GM21423 (cell line): ENCODE measurements around the gene PSMA1.
A peak's percentile ranks its signal among the peaks of the same experiment; 100 is the strongest.
"Not testable (repeated sequence)": the region's sequence is repeated elsewhere in the genome, so short reads cannot be mapped to it uniquely, and the experiment has no call there.

Experiments used
- ATAC-seq: cut with Tn5 transposase; IDR thresholded peaks from one replicate; pipeline ENCODE4 v1.9.1; 2021; ENCODE audit warnings: mild to moderate bottlenecking, moderate library complexity; ENCODE audit not compliant: unreplicated experiment

Gene PSMA1

GRCh38 chr11:14519917-14520746, at the start of gene PSMA1:
TSS of gene PSMA1 (minus strand) at chr11:14520386. CDS start at chr11:14520299, 87 bp downstream.
- peak; percentile 92 for ATAC-seq

- ATAC-seq: not testable (repeated sequence)
Observed at GRCh38 chr11:14569516-14569915, 49.3 kb upstream of the PSMA1 start.

- no peak for ATAC-seq
Observed at GRCh38 chr11:14567064-14567651, 47.0 kb upstream of the PSMA1 start.

GRCh38 chr11:14566331-14567063, 46.3 kb upstream of the PSMA1 start:
- no peak for ATAC-seq

GRCh38 chr11:14565845-14566244, 45.7 kb upstream of the PSMA1 start:
- no peak for ATAC-seq

DNA sequence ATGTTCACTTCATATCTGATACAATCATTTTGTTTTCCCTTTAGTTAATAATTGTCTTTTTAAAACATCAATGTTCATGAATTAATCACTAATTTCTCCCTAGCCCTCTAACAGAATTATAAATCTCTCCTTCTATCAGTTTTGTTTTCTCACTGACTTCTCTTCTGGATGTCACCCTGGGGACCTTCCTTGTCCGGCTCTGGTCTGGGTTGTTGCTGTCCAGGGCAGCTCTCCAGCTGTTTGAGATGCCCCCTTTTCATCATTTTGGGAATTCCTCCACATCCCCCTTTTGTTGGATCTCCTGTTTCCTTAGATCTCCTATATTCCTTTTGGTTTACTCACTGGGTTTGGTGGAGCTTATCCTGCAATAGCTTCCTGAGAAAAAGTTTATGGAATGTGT, 35.6 kb upstream of the PSMA1 start:
- ATAC-seq: no peak

DNA sequence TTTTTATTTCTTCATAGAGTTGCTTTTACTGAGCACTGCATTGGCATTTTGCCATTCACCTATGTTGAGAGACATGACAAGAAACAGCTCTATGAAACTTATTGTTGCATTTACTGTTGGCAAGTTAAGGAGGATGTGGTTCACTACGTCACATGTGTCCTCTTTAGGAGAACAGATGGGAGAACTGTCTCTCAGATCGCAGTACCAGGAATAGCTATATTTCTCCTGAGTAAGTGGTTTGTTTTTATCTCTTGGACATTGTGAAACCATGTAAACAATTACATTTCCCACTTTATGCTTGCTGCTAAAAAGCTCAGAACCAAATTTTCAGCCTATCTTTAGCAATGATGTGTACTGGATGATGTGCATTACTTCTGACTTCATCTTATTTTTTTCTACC, 34.8 kb upstream of the PSMA1 start:
- ATAC-seq: no peak

- no peak for ATAC-seq
Observed at GRCh38 chr11:14552089-14552488, 31.9 kb upstream of the PSMA1 start.

DNA sequence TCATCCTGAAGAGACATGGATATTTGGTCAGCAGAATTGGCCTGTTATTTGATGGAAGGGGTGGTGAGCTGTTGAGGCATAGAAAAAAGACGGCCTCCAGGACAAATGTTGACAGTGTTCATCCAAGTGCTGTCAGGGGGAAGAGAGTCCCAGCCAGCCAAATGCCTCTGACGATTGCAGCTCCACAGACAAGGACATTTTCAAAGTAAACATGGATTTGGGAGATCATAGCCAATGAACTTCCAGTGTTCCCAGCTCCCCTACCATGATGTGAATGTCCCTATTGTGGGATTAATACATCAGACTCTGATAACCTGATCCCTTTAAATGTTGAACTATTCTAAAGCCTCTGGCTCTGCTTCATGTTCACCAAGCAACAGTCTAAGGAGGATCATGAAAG, 31.2 kb upstream of the PSMA1 start:
- no peak for ATAC-seq

DNA sequence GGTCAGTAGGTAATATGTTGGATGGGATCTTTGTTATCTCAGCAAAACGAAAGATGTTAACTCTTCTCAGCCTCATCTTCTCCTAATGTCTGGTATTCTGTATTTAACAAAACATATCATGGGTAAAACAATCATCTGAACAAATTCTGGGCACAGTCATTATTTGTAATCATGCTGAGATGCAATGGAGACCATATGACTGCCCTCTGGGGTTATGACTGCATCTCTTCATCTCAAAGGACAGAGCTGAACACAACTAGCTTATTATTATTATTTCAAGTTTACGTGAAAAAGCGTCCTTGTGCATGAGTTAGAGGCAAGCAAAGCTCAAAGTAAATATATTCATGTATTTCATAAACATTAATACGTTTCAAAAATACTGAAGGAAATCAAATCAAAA, 29.7 kb upstream of the PSMA1 start:
- no peak for ATAC-seq

GRCh38 chr11:14547440-14547839, 27.3 kb upstream of the PSMA1 start:
- ATAC-seq: no peak

DNA sequence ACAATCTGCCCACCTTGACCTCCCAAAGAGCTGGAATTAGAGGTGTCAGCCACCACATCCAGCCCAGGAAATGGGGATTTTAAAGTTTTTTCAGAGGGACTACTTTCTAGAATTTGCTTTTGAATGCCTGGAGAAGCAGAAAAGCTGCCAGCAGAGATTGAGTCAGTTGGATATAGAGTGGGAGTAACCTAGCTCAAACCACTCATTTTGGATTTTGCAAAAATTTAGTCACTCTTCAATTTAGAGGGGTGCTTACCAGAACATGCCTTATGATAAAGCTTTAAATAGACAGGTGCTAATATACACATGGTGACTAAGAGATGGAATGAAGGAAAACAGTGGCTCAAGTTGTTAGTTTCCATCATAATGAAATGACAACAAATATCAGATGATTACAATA, 26.5 kb upstream of the PSMA1 start:
- no peak for ATAC-seq

DNA sequence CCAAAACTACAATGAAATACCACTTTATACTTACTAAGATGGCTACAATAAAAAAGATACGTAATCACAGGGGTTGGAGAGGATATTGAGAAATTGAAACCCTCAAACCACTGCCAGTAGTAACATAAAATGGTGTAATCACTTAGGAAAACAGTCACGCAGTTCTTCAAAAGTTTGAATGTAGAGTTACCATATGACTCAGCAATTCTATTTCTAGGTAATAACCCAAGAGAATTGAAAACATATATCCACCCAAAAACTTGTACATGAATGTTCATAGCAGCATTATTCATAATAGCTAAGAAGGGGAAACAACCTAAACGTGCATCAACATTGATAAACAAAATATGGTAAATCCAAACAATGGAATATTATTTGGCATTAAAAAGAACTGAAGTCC, 24.4 kb upstream of the PSMA1 start:
- ATAC-seq: peak; percentile 80

DNA sequence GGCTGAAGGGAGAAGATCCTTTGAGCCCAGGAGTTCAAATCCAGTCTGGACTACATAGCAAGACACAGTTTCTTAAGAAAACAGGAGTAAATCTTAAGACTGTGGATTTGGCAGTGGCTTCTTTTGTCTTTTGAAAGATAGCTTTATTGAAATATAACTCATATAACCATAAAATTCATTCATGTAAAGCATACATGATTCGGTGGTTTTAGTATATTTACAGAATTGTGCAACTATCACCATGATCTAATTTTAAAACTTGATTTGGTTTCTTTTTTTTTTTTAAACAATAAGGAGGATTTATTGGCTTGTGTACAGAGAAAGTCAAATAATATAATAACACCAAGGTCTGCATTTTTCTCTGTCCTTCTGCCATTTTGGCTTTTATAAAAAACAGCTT, 23.1 kb upstream of the PSMA1 start:
- ATAC-seq: no peak

DNA sequence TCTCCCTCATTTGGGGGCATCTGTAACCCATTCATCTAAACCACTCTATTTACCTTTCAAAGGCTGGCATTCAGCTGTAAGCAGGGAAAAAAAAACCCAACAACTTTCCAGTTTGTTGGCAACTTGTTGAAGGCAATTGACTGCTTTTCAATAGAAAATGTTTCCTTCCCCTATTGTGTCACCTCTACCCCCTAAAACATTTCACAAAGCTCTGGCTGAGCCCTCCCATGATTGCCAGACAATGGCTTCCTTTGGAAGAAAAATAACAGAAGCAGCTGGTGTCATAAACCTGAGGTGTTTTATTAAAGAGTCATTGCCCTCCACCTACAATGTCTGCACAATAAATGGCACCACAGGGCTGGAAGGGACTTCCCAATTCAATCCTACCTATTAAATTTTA, 22.1 kb upstream of the PSMA1 start:
- ATAC-seq: no peak

DNA sequence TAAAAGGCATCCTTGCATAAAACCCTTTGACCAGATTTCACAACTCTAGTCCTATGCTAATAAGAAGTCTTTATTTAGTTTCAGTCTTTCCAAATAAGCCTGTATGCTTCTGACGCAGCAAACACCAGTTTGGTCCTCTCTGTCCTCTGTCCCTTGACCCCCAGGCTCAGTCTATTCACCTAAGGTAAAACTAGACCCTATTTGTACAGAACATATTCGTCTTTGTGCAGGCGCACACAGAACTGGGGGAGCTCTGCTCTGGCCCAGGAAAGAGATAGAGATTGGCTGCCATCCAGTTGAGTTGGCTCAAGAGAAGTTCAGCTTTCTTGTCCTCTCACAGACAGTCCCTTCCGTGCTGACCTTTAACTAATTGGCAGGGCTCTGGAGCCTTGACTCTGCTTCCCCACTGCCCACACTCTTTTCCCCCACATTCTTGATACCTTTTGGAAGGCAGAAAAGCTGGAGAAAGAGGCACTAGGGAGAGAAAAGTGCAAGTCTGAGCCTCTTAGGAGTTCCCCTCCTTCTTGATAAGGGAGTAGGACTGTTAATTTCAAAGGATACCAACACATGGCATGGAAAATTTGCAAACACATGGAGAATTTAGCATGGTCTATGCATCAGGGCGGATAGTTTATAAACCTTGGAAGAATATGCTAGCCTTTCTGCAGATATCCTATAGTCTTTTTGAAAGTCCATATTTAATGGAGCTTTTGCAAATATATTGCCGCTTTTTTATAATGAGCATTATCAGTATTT, 21.2 kb upstream of the PSMA1 start:
- no peak for ATAC-seq

GRCh38 chr11:14539982-14540421, 19.8 kb upstream of the PSMA1 start:
- ATAC-seq: no peak

GRCh38 chr11:14538926-14539554, 18.9 kb upstream of the PSMA1 start:
- no peak for ATAC-seq

DNA sequence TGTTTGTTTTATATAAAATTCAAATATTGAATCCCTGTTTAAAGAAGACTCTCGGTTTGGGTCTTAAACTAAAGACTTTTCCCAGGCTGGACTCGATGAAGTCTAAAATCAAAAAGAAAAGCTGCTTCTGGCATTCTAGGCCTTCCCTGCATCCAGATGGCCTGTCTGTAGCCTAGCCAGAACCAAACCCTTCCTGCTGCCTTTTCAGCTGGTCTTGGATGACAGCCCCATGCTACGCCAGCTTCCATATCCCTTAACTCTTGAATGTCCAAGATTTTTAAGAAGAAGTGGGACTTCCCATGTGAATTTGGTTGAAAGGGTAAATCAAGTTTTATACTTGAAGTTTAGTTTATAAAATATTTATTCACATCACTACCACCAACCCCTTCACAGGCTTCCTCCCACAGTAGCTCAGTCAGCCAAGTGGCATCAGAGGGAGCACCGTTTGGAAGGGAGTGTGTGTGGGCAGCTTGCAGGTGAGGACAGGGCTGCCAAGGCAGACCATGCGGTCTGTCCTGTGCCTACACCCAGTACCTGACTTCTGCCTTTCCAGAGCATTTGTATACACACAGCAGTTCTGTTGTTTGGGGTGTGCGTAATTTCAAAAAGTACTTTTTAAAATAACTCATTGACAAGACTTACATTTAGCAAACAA, 18.2 kb upstream of the PSMA1 start:
- ATAC-seq: no peak

DNA sequence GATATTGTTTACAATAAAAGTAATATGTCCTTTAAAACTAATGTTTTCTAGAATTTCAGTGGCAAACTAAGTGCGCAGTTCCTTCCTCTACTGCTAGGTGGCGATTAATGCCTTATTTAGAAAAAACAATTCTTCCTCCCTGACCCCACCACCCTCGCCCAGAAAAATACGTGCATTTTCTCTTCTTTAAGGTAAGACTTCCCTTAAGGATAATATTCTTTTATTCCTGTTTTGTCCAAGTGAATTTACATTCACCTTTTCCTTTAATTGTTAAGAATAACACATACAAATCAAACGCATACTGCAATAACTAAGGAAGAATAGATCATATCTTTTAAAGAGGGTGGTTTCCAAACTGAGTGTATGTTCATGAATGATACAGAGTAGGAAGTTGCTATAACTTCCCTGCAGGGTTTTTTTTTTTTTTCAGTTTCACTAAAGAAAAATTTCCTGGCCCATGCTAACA, 17.0 kb upstream of the PSMA1 start:
- peak; percentile 69 for ATAC-seq
